H1 (cell line): ENCODE measurements around the gene CHCHD6. TPM values are rescaled to one million over a fixed set of nuclear protein-coding genes. Genes with fewer than 3 reads are reported as not detected.

ENCODE experiments used
- CTCF ChIA-PET: fragments of 300-600 bp; sonication (Branson Sonifier 250); formaldehyde crosslinking; loops from one replicate; lab custom pipeline; 2021; ENCODE audit not compliant: partially characterized antibody; lab: Charles Lee
- POLR2A ChIA-PET: fragments of 300-600 bp; sonication (Branson Sonifier 250); formaldehyde crosslinking; loops from one replicate; lab custom pipeline; 2021; ENCODE audit warnings: inconsistent platforms; ENCODE audit not compliant: partially characterized antibody; lab: Charles Lee
- DNase-seq, 2 experiments: peaks; one replicate each; pipeline versions ENCODE4 v3.0.0 to v3.0.0-alpha.2; 2010 to 2022; ENCODE audit warnings: low spot score in 2 of 2, low read depth in 1 of 2, mixed read lengths in 1 of 2
- FAIRE-seq: peaks from 2 replicates; lab custom pipeline; 2011; peaks lifted over from hg19 to GRCh38; lab: Jason Lieb, UNC
- H2AFZ ChIP-seq: 2 replicates; pipeline ENCODE4 v1.8.1; 2012; ENCODE audit warnings: low read length, inconsistent platforms
- H2AK5ac ChIP-seq: 2 replicates; pipeline ENCODE4 v1.6.1; 2013; ENCODE audit warnings: low read depth, low read length
- H2BK120ac ChIP-seq: replicated peaks from 2 replicates; pipeline ENCODE3; 2013; ENCODE audit warnings: low read depth, low read length, inconsistent platforms
- H2BK12ac ChIP-seq: 2 replicates; pipeline ENCODE4 v1.6.1; 2013; ENCODE audit warnings: low read depth, low read length
- H2BK15ac ChIP-seq: 2 replicates; pipeline ENCODE4 v1.6.1; 2013; ENCODE audit warnings: low read length
- H2BK20ac ChIP-seq: 2 replicates; pipeline ENCODE4 v1.6.1; 2013; ENCODE audit warnings: low read length
- H2BK5ac ChIP-seq: 2 replicates; pipeline ENCODE4 v1.6.1; 2013; ENCODE audit warnings: low read depth, low read length
- H3K14ac ChIP-seq: 2 replicates; pipeline ENCODE4 v1.6.1; 2013; ENCODE audit warnings: inconsistent platforms; ENCODE audit not compliant: insufficient read length
- H3K18ac ChIP-seq: 2 replicates; pipeline ENCODE4 v1.6.1; 2013; ENCODE audit warnings: low read length; ENCODE audit errors: extremely low read depth
- H3K23ac ChIP-seq: 2 replicates; pipeline ENCODE4 v1.6.1; 2013; ENCODE audit warnings: inconsistent platforms; ENCODE audit not compliant: insufficient read length
- H3K23me2 ChIP-seq: 2 replicates; pipeline ENCODE4 v1.6.1; 2013; ENCODE audit warnings: low read depth, low read length
- H3K27ac ChIP-seq: 2 replicates; pipeline ENCODE4 v1.6.1; 2011; ENCODE audit warnings: low read depth, low read length, inconsistent platforms
- H3K27me3 ChIP-seq, 4 experiments: replicated peaks in 1 of 4; 1 replicate in 1 of 4; 2 replicates in 3 of 4; pipeline versions ENCODE4 v1.6.1 to v1.8.1; 2011 to 2013; ENCODE audit warnings: low read length in 3 of 4, mild to moderate bottlenecking in 3 of 4, inconsistent platforms in 2 of 4, mixed read lengths in 2 of 4, moderate library complexity in 1 of 4; ENCODE audit not compliant: control insufficient read depth in 3 of 4, insufficient read depth in 3 of 4; ENCODE audit errors: extremely low read depth in 1 of 4
- H3K36me3 ChIP-seq, 4 experiments: 2 replicates each; pipeline versions ENCODE4 v1.6.1 to v1.8.1; 2011 to 2013; ENCODE audit warnings: mild to moderate bottlenecking in 4 of 4, low read length in 3 of 4, moderate library complexity in 2 of 4, control low read depth in 1 of 4, inconsistent platforms in 1 of 4; ENCODE audit not compliant: insufficient read depth in 4 of 4, control insufficient read depth in 2 of 4
- H3K4ac ChIP-seq: replicated peaks from 2 replicates; pipeline ENCODE3; 2013; ENCODE audit warnings: low read length, low read depth, mixed read lengths, inconsistent platforms; ENCODE audit not compliant: insufficient read length
- H3K4me1 ChIP-seq, 4 experiments: replicated peaks in 1 of 4; 1 replicate in 1 of 4; 2 replicates in 3 of 4; pipeline versions ENCODE4 v1.6.1 to v1.8.1; 2011 to 2013; ENCODE audit warnings: low read length in 3 of 4, inconsistent platforms in 2 of 4, mixed read lengths in 1 of 4; ENCODE audit not compliant: insufficient read depth in 4 of 4, control insufficient read depth in 3 of 4
- H3K4me2 ChIP-seq, 2 experiments: 2 replicates each; pipeline versions ENCODE4 v1.6.1 to v1.8.1; 2011 to 2013; ENCODE audit warnings: low read depth in 2 of 2, low read length in 2 of 2, control low read depth in 1 of 2, inconsistent platforms in 1 of 2, mild to moderate bottlenecking in 1 of 2; ENCODE audit not compliant: insufficient read depth in 1 of 2
- H3K4me3 ChIP-seq, 4 experiments: fragments of 200-600, 300-600 bp in 1 of 4; sonication (generic), shearing (Covaris generic), sonication (Bioruptor Twin) in 1 of 4; 2 replicates each; pipeline versions ENCODE4 v1.5.1 to v1.8.1; 2011 to 2016; ENCODE audit warnings: low read length in 4 of 4, low read depth in 3 of 4, control low read depth in 2 of 4, inconsistent platforms in 2 of 4, mild to moderate bottlenecking in 2 of 4, mixed read lengths in 1 of 4, moderate library complexity in 1 of 4; ENCODE audit not compliant: insufficient read depth in 2 of 4; ENCODE audit errors: extremely low read depth in 1 of 4
- H3K56ac ChIP-seq: replicated peaks from 2 replicates; pipeline ENCODE3; 2013; ENCODE audit warnings: low read depth, mild to moderate bottlenecking, mixed read lengths, low read length, inconsistent platforms; ENCODE audit not compliant: insufficient read length
- H3K79me1 ChIP-seq: 2 replicates; pipeline ENCODE4 v1.6.1; 2013; ENCODE audit warnings: low read depth, low read length, control low read depth
- H3K79me2 ChIP-seq, 2 experiments: 2 replicates each; pipeline versions ENCODE4 v1.6.1 to v1.8.1; 2012 to 2013; ENCODE audit warnings: low read length in 2 of 2, mild to moderate bottlenecking in 2 of 2, inconsistent platforms in 1 of 2; ENCODE audit not compliant: insufficient read depth in 2 of 2, control insufficient read depth in 1 of 2
- H3K9ac ChIP-seq, 4 experiments: replicated peaks in 1 of 4; 1 replicate in 1 of 4; 2 replicates in 3 of 4; pipeline versions ENCODE4 v1.6.1 to v1.8.1; 2011 to 2013; ENCODE audit warnings: low read depth in 3 of 4, low read length in 3 of 4, control low read depth in 2 of 4, mild to moderate bottlenecking in 2 of 4, moderate library complexity in 2 of 4, inconsistent platforms in 1 of 4; ENCODE audit errors: extremely low read depth in 1 of 4
- H3K9me3 ChIP-seq, 2 experiments: 2 replicates each; pipeline versions ENCODE4 v1.6.1 to v1.8.1; 2012 to 2013; ENCODE audit warnings: mild to moderate bottlenecking in 2 of 2, moderate library complexity in 2 of 2, control low read depth in 1 of 2, inconsistent platforms in 1 of 2, low read depth in 1 of 2, low read length in 1 of 2, mixed read lengths in 1 of 2; ENCODE audit not compliant: insufficient read depth in 2 of 2
- H4K20me1 ChIP-seq, 2 experiments: replicated peaks in 1 of 2; 2 replicates each; pipeline versions ENCODE3 to v1.8.1; 2011 to 2013; ENCODE audit warnings: inconsistent platforms in 2 of 2, low read length in 2 of 2, mild to moderate bottlenecking in 1 of 2; ENCODE audit not compliant: insufficient read depth in 2 of 2, control insufficient read depth in 1 of 2
- H4K5ac ChIP-seq: 2 replicates; pipeline ENCODE4 v1.6.1; 2013; ENCODE audit warnings: low read length, low read depth, mixed read lengths, inconsistent platforms; ENCODE audit not compliant: insufficient read length
- H4K8ac ChIP-seq: 2 replicates; pipeline ENCODE4 v1.8.0; 2013; ENCODE audit warnings: mild to moderate bottlenecking, moderate library complexity, low read length, inconsistent platforms; ENCODE audit not compliant: insufficient read depth; ENCODE audit errors: extremely low read depth
- H4K91ac ChIP-seq: replicated peaks from 2 replicates; pipeline ENCODE3; 2013; ENCODE audit warnings: low read length, mixed read lengths, inconsistent platforms; ENCODE audit not compliant: insufficient read length
- CREB1 ChIP-seq: IDR thresholded peaks from 2 replicates; pipeline ENCODE4 v1.6.1; 2012; ENCODE audit warnings: inconsistent platforms
- EGR1 ChIP-seq: IDR thresholded peaks from 2 replicates; pipeline ENCODE4 v1.6.1; 2011; ENCODE audit warnings: low read depth, low read length, borderline replicate concordance
- JUN ChIP-seq: IDR thresholded peaks from 2 replicates; pipeline ENCODE4 v1.6.1; 2011; ENCODE audit warnings: low read depth, mild to moderate bottlenecking, improper control_type of control experiment, low read length
- JUND ChIP-seq: IDR thresholded peaks from 2 replicates; pipeline ENCODE4 v1.6.1; 2011; ENCODE audit warnings: mild to moderate bottlenecking, improper control_type of control experiment, low read length
- MAX ChIP-seq: IDR thresholded peaks from 2 replicates; pipeline ENCODE4 v1.6.1; 2012; ENCODE audit warnings: inconsistent platforms
- NANOG ChIP-seq: IDR thresholded peaks from 2 replicates; pipeline ENCODE4 v1.6.1; 2011; ENCODE audit warnings: low read length, low read depth, mild to moderate bottlenecking, inconsistent platforms; ENCODE audit not compliant: insufficient read depth, poor library complexity, severe bottlenecking
- PHF8 ChIP-seq: fragments of 200-600 bp; sonication (generic); conservative IDR thresholded peaks from 2 replicates; pipeline ENCODE4 v1.7.1; 2012; ENCODE audit warnings: low read depth, mild to moderate bottlenecking, inconsistent platforms, low read length, moderate library complexity
- SIX5 ChIP-seq: IDR thresholded peaks from 2 replicates; pipeline ENCODE4 v1.6.1; 2011; ENCODE audit warnings: mild to moderate bottlenecking, low read depth, low read length
- TAF7 ChIP-seq: optimal IDR thresholded peaks from 2 replicates; pipeline ENCODE3; 2011; ENCODE audit warnings: low read depth, mild to moderate bottlenecking, inconsistent platforms, low read length, moderate library complexity, borderline replicate concordance
- WGBS, 2 experiments: shearing (Covaris generic) in 1 of 2; methylation state at CpG; one replicate each; pipeline versions ENCODE4 v1.1.6 to v1.1.7; 2013 to 2015; ENCODE audit warnings: low lambda C conversion rate in 2 of 2, mixed read lengths in 2 of 2, inconsistent platforms in 1 of 2, low coverage in 1 of 2, missing lambda C conversion rate in 1 of 2; ENCODE audit not compliant: insufficient replicate concordance in 2 of 2, insufficient coverage in 1 of 2, insufficient read length in 1 of 2; ENCODE audit errors: extremely low coverage in 1 of 2, missing lambda C conversion rate in 1 of 2; 5-methylcytosine and 5-hydroxymethylcytosine counted together
- polyA plus RNA-seq, 7 experiments: library from polyadenylated mRNA; depleted of rRNA in 3 of 7; stranded (reverse) in 5 of 7; unstranded in 2 of 7; fragments of >200 nt in 5 of 7; fragments of 200-250 nt in 2 of 7; gene quantifications; 1 replicate in 5 of 7; 2 replicates in 1 of 7; 4 replicates in 1 of 7; pipeline versions ENCODE4 v1.2.1 to v1.2.3, GENCODE V29; 2011 to 2013; ENCODE audit warnings: missing spikeins in 2 of 7, mixed read lengths in 2 of 7
- total RNA-seq: library from RNA; stranded (reverse); fragmentation: NEBNext Ultra II Directional; extraction: Animal tissue kit (Norgen Biotek cat#: 25700); gene quantifications from 2 replicates; pipeline ENCODE4 v1.2.1, GENCODE V29; 2021

The CHCHD6 gene
- total and polyA plus RNA-seq, 2 of the 8 experiments (the other 6 are each of a cell fraction or from before 2014, with no cell fraction given): 32.4 to 37.6 TPM

- WGBS, 2 experiments: 72% methylated on average over 10 of the region's 13 CpGs; no CpG with 5 or more reads in 1 of the 2 experiments
- no peak overlapping the region for H3K14ac ChIP-seq
- no peak overlapping the region; a peak in 1 of 4 replicates for H3K4me2 ChIP-seq
- no peak overlapping the region for H4K5ac ChIP-seq
- no peak overlapping the region for H2BK120ac ChIP-seq
- no peaks in the 10 kb centered on the region for H3K27me3 ChIP-seq
- no peak overlapping the region for H3K27ac ChIP-seq
- no peaks in the 10 kb centered on the region for H3K79me1 ChIP-seq
- DNase-seq (no peak), FAIRE-seq (no peak)
- H3K9ac ChIP-seq: peak overlapping the region in 1 of 4 experiments; percentile 32; a peak in 2 of 7 replicates
- H4K8ac ChIP-seq: peak overlapping the region; percentile 45; the same call in 1 of the 2 replicates
- ChIA-PET POLR2A (interaction anchor here (1.5 kb wide), 1 partner anchor 9 kb away, joined by 4 read pairs; no protein-coding TSS in a partner anchor), CTCF (interaction anchor here (0.6 to 3.5 kb wide), 14 partner anchors 10 to 292 kb away, joined by 3 to 21 read pairs (median 4); partner anchors contain the start of gene PLXNA1)
- no peak overlapping the region for H3K56ac ChIP-seq
- no peak overlapping the region for H4K91ac ChIP-seq
- peaks cover 2 to 8% of the 10 kb centered on the region in 2 experiments; a peak in 2 of 4 replicates for H3K9me3 ChIP-seq
- no peak overlapping the region for H3K4me3 ChIP-seq
- H3K23me2 ChIP-seq: no peaks in the 10 kb centered on the region
- peak overlapping the region; percentile 88; the same call in 1 of the 2 replicates for H2BK15ac ChIP-seq
- H4K20me1 ChIP-seq: no peaks in the 10 kb centered on the region
- no peaks in the 10 kb centered on the region for H3K79me2 ChIP-seq
- H2AFZ ChIP-seq: no peak overlapping the region
- peaks cover 2 to 10% (median 5%) of the 10 kb centered on the region in 4 experiments; a peak in 4 of 7 replicates for H3K4me1 ChIP-seq
- no peak overlapping the region for H3K23ac ChIP-seq
- H2BK20ac ChIP-seq: 0 out of 2 replicates have a peak overlapping the region, but pooled peaks have one; percentile 48
- TF ChIP-seq NANOG (no peak), SIX5 (no peak), EGR1 (no peak), JUND (no peak), JUN (no peak), PHF8 (no peak), TAF7 (no peak), MAX (0 out of 2 replicates have a peak, but pooled peaks have one; percentile 27), CREB1 (peak; percentile 29; the same call in 1 of the 2 replicates)
- H3K4ac ChIP-seq: no peak overlapping the region
- no peak overlapping the region; the same call in 1 of the 2 replicates for H2BK12ac ChIP-seq
- H3K18ac ChIP-seq: no peak overlapping the region
- H2AK5ac ChIP-seq: no peak overlapping the region
- H3K36me3 ChIP-seq: no peaks in the 10 kb centered on the region
- H2BK5ac ChIP-seq: no peak overlapping the region
Observed at GRCh38 chr3:126971891-126972351, 267.9 kb downstream of the CHCHD6 start.
